ENCODE measurements around the gene PPL. TPM values are rescaled to one million over a fixed set of nuclear protein-coding genes. Genes with fewer than 3 reads are reported as not detected.
"Not testable (repeated sequence)": the region's sequence is repeated elsewhere in the genome, so short reads cannot be mapped to it uniquely, and the experiment has no call there.

The PPL gene
- total and polyA plus RNA-seq, 2 donors (not counting 3 experiments of a cell fraction or from before 2014, with no cell fraction given), result 0.07 to 0.20 TPM

DNA sequence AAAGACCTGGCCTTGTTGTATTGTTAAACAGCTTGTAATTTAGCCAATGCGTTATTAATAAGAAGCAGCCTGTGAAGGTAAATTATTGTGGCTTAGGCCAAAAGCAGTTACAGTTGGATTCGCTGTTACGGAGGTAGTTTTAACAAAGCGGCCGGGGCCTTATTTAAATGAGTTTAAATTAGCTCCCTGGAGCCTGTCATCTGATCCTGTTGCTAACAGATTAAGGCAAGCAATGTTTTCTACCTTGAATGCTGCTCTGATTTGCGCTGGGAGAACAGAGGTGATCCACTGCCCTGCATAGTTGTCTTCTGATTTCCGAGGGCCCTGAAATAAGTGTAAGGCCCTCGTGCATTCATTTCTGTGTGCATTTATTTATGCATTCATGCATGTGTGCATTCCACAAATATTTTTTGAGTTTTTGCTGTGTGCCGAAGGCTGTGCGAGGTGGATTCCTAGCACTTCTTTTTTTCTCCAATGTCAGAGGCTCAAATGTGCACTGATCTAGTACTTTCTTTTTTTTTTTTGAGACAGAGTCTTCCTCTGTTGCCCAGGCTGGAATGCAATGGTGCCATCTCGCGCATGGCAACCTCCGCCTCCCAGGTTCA is 32.0 kb upstream of the PPL start:
- TF ChIP-seq POLR2AphosphoS5 (IDR thresholded peaks at IDR 0.05; ENCODE audit: insufficient read depth, low read depth, low read length) (no peak), JUN (IDR thresholded peaks at IDR 0.05; ENCODE audit: borderline replicate concordance, insufficient read depth, insufficient read length, low read depth) (no peak), FOS (IDR thresholded peaks at IDR 0.05; ENCODE audit: borderline replicate concordance, insufficient read depth, low read length) (no peak), CTCF (IDR thresholded peaks at IDR 0.05; ENCODE audit: extremely low read depth in 1 of 2, insufficient read depth in 1 of 2, low read depth in 1 of 2, low read length in 2 of 2) (no peak), EZH2 (IDR thresholded peaks at IDR 0.05; ENCODE audit: borderline replicate concordance, low read depth, low read length, severe bottlenecking) (no peak), POLR2A (IDR thresholded peaks at IDR 0.05; ENCODE audit: low read depth, low read length) (no peak), MYC (IDR thresholded peaks at IDR 0.05; ENCODE audit: low read depth, low read length) (no peak), GATA2 (IDR thresholded peaks at IDR 0.05; ENCODE audit: insufficient read depth, insufficient read length, low read depth, low read length) (no peak)
- TF ChIP-seq, protein P1, sequence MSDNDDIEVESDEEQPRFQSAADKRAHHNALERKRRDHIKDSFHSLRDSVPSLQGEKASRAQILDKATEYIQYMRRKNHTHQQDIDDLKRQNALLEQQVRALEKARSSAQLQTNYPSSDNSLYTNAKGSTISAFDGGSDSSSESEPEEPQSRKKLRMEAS (IDR thresholded peaks at IDR 0.05; ENCODE audit: insufficient read depth, insufficient read length), result no peak
- BruUV-seq (replicated peaks), result no TSS peak
- Histone ChIP-seq H3K4me2 (ENCODE audit: insufficient read depth, low read length) (no peak overlapping the region), H3K79me2 (ENCODE audit: control insufficient read depth, insufficient read depth, low read length) (no peaks in the 10 kb centered on the region), H3K9me3 (replicated peaks; ENCODE audit: control insufficient read depth, insufficient read depth, low read length) (no peaks in the 10 kb centered on the region), H3K36me3 (ENCODE audit: control insufficient read depth in 2 of 2, extremely low read depth in 1 of 2, insufficient read depth in 2 of 2, low read length in 2 of 2) (no peaks in the 10 kb centered on the region), H3K4me3 (replicated peaks in 1 of 3; ENCODE audit: insufficient read depth in 1 of 3, low read depth in 1 of 3, low read length in 3 of 3) (no peak overlapping the region), H3K27ac (ENCODE audit: insufficient read depth, low read depth, low read length) (no peak overlapping the region), H3K4me1 (ENCODE audit: control insufficient read depth, extremely low read depth, insufficient read depth, low read length) (no peaks in the 10 kb centered on the region), H3K27me3 (ENCODE audit: control insufficient read depth in 2 of 2, insufficient read depth in 2 of 2, low read length in 2 of 2) (no peaks in the 10 kb centered on the region), H3K9ac (replicated peaks; ENCODE audit: extremely low read depth, insufficient read depth, low read length) (no peak overlapping the region), H3K9me1 (replicated peaks; ENCODE audit: control insufficient read depth, extremely low read depth, insufficient read depth, low read length) (no peaks in the 10 kb centered on the region), H2AFZ (ENCODE audit: low read depth, low read length) (no peak overlapping the region), H4K20me1 (replicated peaks; ENCODE audit: control insufficient read depth, extremely low read depth, insufficient read depth, low read length) (no peaks in the 10 kb centered on the region)
- POLR2A ChIA-PET, result no interaction called here
- FAIRE-seq (no peak), DNase-seq (ENCODE audit: low read depth, low spot score) (no peak)
- dilution Hi-C loops (cut with MboI; ENCODE audit: extremely low pct_ligation_motif_present, low sequenced_read_pairs) (no loop called here), intact Hi-C loops (cut with micrococcal nuclease) (no loop called here)
- CTCF ChIA-PET, result interaction anchor here (0.5 to 1.7 kb wide), 2 partner anchors 22 to 1675 kb away, joined by 3 read pairs; no protein-coding TSS in a partner anchor

DNA sequence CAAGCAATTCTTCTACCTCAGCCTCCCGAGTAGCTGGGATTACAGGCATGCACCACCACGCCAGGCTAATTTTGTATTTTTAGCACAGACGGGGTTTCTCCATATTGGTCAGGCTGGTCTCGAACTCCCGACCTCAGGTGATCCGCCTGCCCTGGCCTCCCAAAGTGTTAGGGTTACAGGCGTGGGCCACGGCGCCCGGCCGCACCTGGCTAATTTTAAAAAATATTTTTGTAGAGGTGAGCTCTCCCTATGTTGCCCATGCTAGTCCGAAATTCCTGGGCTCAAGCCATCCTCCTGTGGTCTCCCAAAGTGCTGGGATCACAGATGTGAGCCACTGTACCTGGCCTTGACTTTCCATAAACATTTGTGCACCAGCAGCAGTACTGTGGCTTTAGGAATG is 31.3 kb upstream of the PPL start:
- dilution Hi-C loops (cut with MboI; ENCODE audit: extremely low pct_ligation_motif_present, low sequenced_read_pairs); H3K36me3 ChIP-seq (ENCODE audit: control insufficient read depth in 2 of 2, extremely low read depth in 1 of 2, insufficient read depth in 2 of 2, low read length in 2 of 2); H3K27ac ChIP-seq (ENCODE audit: insufficient read depth, low read depth, low read length); H3K4me2 ChIP-seq (ENCODE audit: insufficient read depth, low read length); intact Hi-C loops (cut with micrococcal nuclease); FAIRE-seq; BruUV-seq (replicated peaks); H3K4me1 ChIP-seq (ENCODE audit: control insufficient read depth, extremely low read depth, insufficient read depth, low read length); H3K9me3 ChIP-seq (replicated peaks; ENCODE audit: control insufficient read depth, insufficient read depth, low read length); H2AFZ ChIP-seq (ENCODE audit: low read depth, low read length); H3K27me3 ChIP-seq (ENCODE audit: control insufficient read depth in 2 of 2, insufficient read depth in 2 of 2, low read length in 2 of 2); H4K20me1 ChIP-seq (replicated peaks; ENCODE audit: control insufficient read depth, extremely low read depth, insufficient read depth, low read length); H3K9ac ChIP-seq (replicated peaks; ENCODE audit: extremely low read depth, insufficient read depth, low read length); H3K4me3 ChIP-seq (replicated peaks in 1 of 3; ENCODE audit: insufficient read depth in 1 of 3, low read depth in 1 of 3, low read length in 3 of 3); H3K9me1 ChIP-seq (replicated peaks; ENCODE audit: control insufficient read depth, extremely low read depth, insufficient read depth, low read length); DNase-seq (ENCODE audit: low read depth, low spot score); H3K79me2 ChIP-seq (ENCODE audit: control insufficient read depth, insufficient read depth, low read length): not testable (repeated sequence)
- ChIA-PET CTCF (interaction anchor here (0.5 to 1.7 kb wide), 3 partner anchors 23 to 1675 kb away, joined by 3 read pairs; no protein-coding TSS in a partner anchor), POLR2A (interaction anchor here (0.5 to 0.6 kb wide), 3 partner anchors 33 to 416 kb away, joined by 3 read pairs; partner anchors contain the start of gene NAGPA)
